ENCODE results near the gene INPP5E.

INPP5E gene

GRCh38 chr9:136442265-136442664, 2.6 kb upstream of the INPP5E start:
- Histone ChIP-seq H3K9ac (ENCODE audit: low read depth, low read length, poor library complexity, severe bottlenecking) (no peak overlapping the region), H3F3A (ENCODE audit: low read depth) (no peaks in the 10 kb centered on the region), H3K4me3 (ENCODE audit: low read length, poor library complexity, severe bottlenecking) (no peak overlapping the region), H3K79me2 (ENCODE audit: insufficient read depth, low read length) (peaks cover 23% of the 10 kb centered on the region), H3K27me3 (ENCODE audit: insufficient read depth, low read length, poor library complexity, severe bottlenecking) (no peaks in the 10 kb centered on the region), H3K9me3 (ENCODE audit: insufficient read depth, low read depth, low read length) (no peaks in the 10 kb centered on the region), H2AFZ (ENCODE audit: low read length) (no peak overlapping the region), H3K9me2 (replicated peaks; ENCODE audit: low read depth, low read length) (no peaks in the 10 kb centered on the region), H4K20me1 (ENCODE audit: insufficient read depth, low read length, poor library complexity, severe bottlenecking) (peaks cover 23% of the 10 kb centered on the region), H3K4me1 (ENCODE audit: insufficient read depth, low read length, poor library complexity, severe bottlenecking) (peaks cover 17% of the 10 kb centered on the region), H3K4me2 (ENCODE audit: low read depth, low read length, poor library complexity, severe bottlenecking) (no peak overlapping the region), H3K36me3 (ENCODE audit: insufficient read depth, low read length) (peaks cover 50% of the 10 kb centered on the region; the same call in 1 of the 2 replicates)
- TF ChIP-seq CTCF (conservative IDR thresholded peaks at IDR 0.05; ENCODE audit: low read length) (no peak), EZH2phosphoT487 (IDR thresholded peaks at IDR 0.05; ENCODE audit: borderline replicate concordance) (no peak)

- H2AFZ ChIP-seq (ENCODE audit: low read length), result no peak overlapping the region
- H3K9me3 ChIP-seq (ENCODE audit: insufficient read depth, low read depth, low read length), result no peaks in the 10 kb centered on the region
- peaks cover 45% of the 10 kb centered on the region; the same call in 1 of the 2 replicates for H3K36me3 ChIP-seq (ENCODE audit: insufficient read depth, low read length)
- no peaks in the 10 kb centered on the region for H3K9me2 ChIP-seq (replicated peaks; ENCODE audit: low read depth, low read length)
- no peaks in the 10 kb centered on the region for H3K27me3 ChIP-seq (ENCODE audit: insufficient read depth, low read length, poor library complexity, severe bottlenecking)
- H3K4me1 ChIP-seq (ENCODE audit: insufficient read depth, low read length, poor library complexity, severe bottlenecking), result peaks cover 22% of the 10 kb centered on the region
- H3K4me2 ChIP-seq (ENCODE audit: low read depth, low read length, poor library complexity, severe bottlenecking), result no peak overlapping the region
- no peaks in the 10 kb centered on the region for H3F3A ChIP-seq (ENCODE audit: low read depth)
- TF ChIP-seq EZH2phosphoT487 (IDR thresholded peaks at IDR 0.05; ENCODE audit: borderline replicate concordance), result no peak
- TF ChIP-seq CTCF (conservative IDR thresholded peaks at IDR 0.05; ENCODE audit: low read length), result no peak
- peaks cover 28% of the 10 kb centered on the region for H4K20me1 ChIP-seq (ENCODE audit: insufficient read depth, low read length, poor library complexity, severe bottlenecking)
- no peak overlapping the region for H3K9ac ChIP-seq (ENCODE audit: low read depth, low read length, poor library complexity, severe bottlenecking)
- H3K4me3 ChIP-seq (ENCODE audit: low read length, poor library complexity, severe bottlenecking), result no peak overlapping the region
- H3K79me2 ChIP-seq (ENCODE audit: insufficient read depth, low read length), result peaks cover 28% of the 10 kb centered on the region
Measured at GRCh38 chr9:136441681-136442245, 2.1 kb upstream of the INPP5E start.

GRCh38 chr9:136441191-136441680, 1.6 kb upstream of the INPP5E start:
- Histone ChIP-seq H4K20me1 (ENCODE audit: insufficient read depth, low read length, poor library complexity, severe bottlenecking) (peaks cover 33% of the 10 kb centered on the region), H2AFZ (ENCODE audit: low read length) (no peak overlapping the region), H3K4me2 (ENCODE audit: low read depth, low read length, poor library complexity, severe bottlenecking) (no peak overlapping the region), H3F3A (ENCODE audit: low read depth) (no peaks in the 10 kb centered on the region), H3K9me2 (replicated peaks; ENCODE audit: low read depth, low read length) (no peaks in the 10 kb centered on the region), H3K36me3 (ENCODE audit: insufficient read depth, low read length) (peaks cover 42% of the 10 kb centered on the region; the same call in 1 of the 2 replicates), H3K9me3 (ENCODE audit: insufficient read depth, low read depth, low read length) (no peaks in the 10 kb centered on the region), H3K79me2 (ENCODE audit: insufficient read depth, low read length) (peaks cover 33% of the 10 kb centered on the region), H3K4me1 (ENCODE audit: insufficient read depth, low read length, poor library complexity, severe bottlenecking) (peaks cover 22% of the 10 kb centered on the region), H3K27me3 (ENCODE audit: insufficient read depth, low read length, poor library complexity, severe bottlenecking) (no peaks in the 10 kb centered on the region), H3K4me3 (ENCODE audit: low read length, poor library complexity, severe bottlenecking) (no peak overlapping the region), H3K9ac (ENCODE audit: low read depth, low read length, poor library complexity, severe bottlenecking) (no peak overlapping the region)
- TF ChIP-seq EZH2phosphoT487 (IDR thresholded peaks at IDR 0.05; ENCODE audit: borderline replicate concordance) (no peak), CTCF (conservative IDR thresholded peaks at IDR 0.05; ENCODE audit: low read length) (no peak)
